Neural progenitor cell (in vitro differentiated cells): ENCODE data around the gene EXOC3L2. TPM values are rescaled to one million over a fixed set of nuclear protein-coding genes. Genes with fewer than 3 reads are reported as not detected.

Source experiments
- DNase-seq: peaks from one replicate; pipeline ENCODE4 v3.0.0-alpha.2; 2016; ENCODE audit warnings: low spot score
- H2AFZ ChIP-seq: fragments of 200-600 bp; sonication (generic); replicated peaks from 2 replicates; pipeline ENCODE4 v1.6.1; 2016; ENCODE audit warnings: antibody characterized with exemption
- H3F3A ChIP-seq: fragments of 200-600 bp; sonication (generic); 2 replicates; pipeline ENCODE4 v1.6.1; 2016; ENCODE audit warnings: antibody characterized with exemption, low read depth
- H3K27ac ChIP-seq: fragments of 200-600 bp; sonication (generic); 2 replicates; pipeline ENCODE4 v1.5.1; 2016; ENCODE audit warnings: mild to moderate bottlenecking
- H3K27me3 ChIP-seq: fragments of 200-600 bp; sonication (generic); 2 replicates; pipeline ENCODE4 v1.6.1; 2016; ENCODE audit warnings: mild to moderate bottlenecking, moderate library complexity
- H3K36me3 ChIP-seq: fragments of 200-600 bp; sonication (generic); 2 replicates; pipeline ENCODE4 v1.5.1; 2016
- H3K4me1 ChIP-seq: fragments of 200-600 bp; sonication (generic); 2 replicates; pipeline ENCODE4 v1.6.1; 2016; ENCODE audit warnings: mixed run types
- H3K4me2 ChIP-seq: fragments of 200-600 bp; sonication (generic); 2 replicates; pipeline ENCODE4 v1.6.1; 2016
- H3K4me3 ChIP-seq: fragments of 200-600 bp; sonication (generic); 2 replicates; pipeline ENCODE4 v1.5.1; 2016
- H3K79me2 ChIP-seq: fragments of 200-600 bp; sonication (generic); 2 replicates; pipeline ENCODE4 v1.6.1; 2016; ENCODE audit warnings: low read depth
- H3K9ac ChIP-seq: fragments of 200-600 bp; sonication (generic); 2 replicates; pipeline ENCODE4 v1.6.1; 2016
- H3K9me3 ChIP-seq: fragments of 200-600 bp; sonication (generic); 2 replicates; pipeline ENCODE4 v1.5.1; 2016; ENCODE audit warnings: low read depth
- H4K20me1 ChIP-seq: fragments of 200-600 bp; sonication (generic); 2 replicates; pipeline ENCODE4 v1.6.1; 2016; ENCODE audit warnings: low read depth
- H3K27ac Mint-ChIP-seq: 3 replicates; pipeline ENCODE4 v1.8.0; 2021; ENCODE audit warnings: mixed read lengths
- H3K27me3 Mint-ChIP-seq: 2 replicates; pipeline ENCODE4 v1.8.0; 2022; ENCODE audit warnings: low read depth, mild to moderate bottlenecking, inconsistent platforms, moderate library complexity, mixed read lengths; ENCODE audit not compliant: insufficient read depth
- H3K36me3 Mint-ChIP-seq: 3 replicates; pipeline ENCODE4 v1.8.0; 2021; ENCODE audit warnings: mixed read lengths
- H3K4me1 Mint-ChIP-seq: 3 replicates; pipeline ENCODE4 v1.8.0; 2021; ENCODE audit warnings: mixed read lengths
- H3K4me3 Mint-ChIP-seq: 3 replicates; pipeline ENCODE4 v1.8.0; 2021; ENCODE audit warnings: mild to moderate bottlenecking, moderate library complexity, mixed read lengths
- H3K9me3 Mint-ChIP-seq: 3 replicates; pipeline ENCODE4 v1.8.0; 2020; ENCODE audit warnings: mixed read lengths
- EZH2 ChIP-seq: fragments of 200-600 bp; sonication (generic); IDR thresholded peaks from 2 replicates; pipeline ENCODE4 v1.6.1; 2017; ENCODE audit warnings: antibody characterized with exemption, mild to moderate bottlenecking, moderate library complexity
- EZH2phosphoT487 ChIP-seq: fragments of 200-600 bp; sonication (generic); IDR thresholded peaks from 2 replicates; pipeline ENCODE4 v1.6.1; 2017; ENCODE audit warnings: antibody characterized with exemption
- total RNA-seq: library from RNA; depleted of rRNA; stranded (reverse); fragments of >200 nt; gene quantifications from 2 replicates; pipeline ENCODE4 v1.2.3, GENCODE V29; 2015; ENCODE audit warnings: low replicate concordance
- TF ChIP-seq, protein P1 (sequence below): fragments of 200-600 bp; sonication (generic); IDR thresholded peaks from 2 replicates; pipeline ENCODE4 v1.5.1; 2017; ENCODE audit warnings: antibody characterized with exemption, mild to moderate bottlenecking

EXOC3L2 gene
- total RNA-seq, 1 donor from 2014 or later: not detected

DNA sequence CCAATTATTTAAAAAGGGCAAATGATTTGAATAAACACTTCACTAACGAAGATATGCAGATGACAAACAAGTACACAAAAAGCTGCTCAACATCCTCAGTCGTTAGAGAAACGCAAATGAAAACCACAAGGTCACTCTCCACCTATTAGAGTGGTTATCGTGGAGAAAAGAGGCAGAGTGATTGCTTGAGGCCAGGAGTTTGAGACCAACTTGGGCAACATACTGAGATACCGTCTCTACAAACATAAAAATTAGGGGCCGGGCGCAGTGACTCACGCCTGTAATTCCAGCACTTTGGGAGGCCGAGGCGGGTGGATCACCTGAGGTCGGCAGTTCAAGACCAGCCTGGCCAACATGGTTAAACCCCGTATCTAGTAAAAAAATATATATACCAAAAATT lies 39.4 kb downstream of the EXOC3L2 start:
- H3K27me3 ChIP-seq: no peaks in the 10 kb centered on the region
- H3K4me2 ChIP-seq: no peak overlapping the region
- no peak overlapping the region for H3K4me3 Mint-ChIP-seq
- no peak overlapping the region for H3K4me3 ChIP-seq
- no peaks in the 10 kb centered on the region for H3K9me3 ChIP-seq
- no peaks in the 10 kb centered on the region for H3K79me2 ChIP-seq
- no peaks in the 10 kb centered on the region for H3K4me1 ChIP-seq
- no peak overlapping the region for H2AFZ ChIP-seq
- DNase-seq: no peak
- no peaks in the 10 kb centered on the region for H3K36me3 Mint-ChIP-seq
- no peak overlapping the region for H3K9ac ChIP-seq
- peaks cover 6% of the 10 kb centered on the region for H3K27me3 Mint-ChIP-seq
- TF ChIP-seq EZH2: no peak
- TF ChIP-seq EZH2phosphoT487: no peak
- TF ChIP-seq, protein P1, sequence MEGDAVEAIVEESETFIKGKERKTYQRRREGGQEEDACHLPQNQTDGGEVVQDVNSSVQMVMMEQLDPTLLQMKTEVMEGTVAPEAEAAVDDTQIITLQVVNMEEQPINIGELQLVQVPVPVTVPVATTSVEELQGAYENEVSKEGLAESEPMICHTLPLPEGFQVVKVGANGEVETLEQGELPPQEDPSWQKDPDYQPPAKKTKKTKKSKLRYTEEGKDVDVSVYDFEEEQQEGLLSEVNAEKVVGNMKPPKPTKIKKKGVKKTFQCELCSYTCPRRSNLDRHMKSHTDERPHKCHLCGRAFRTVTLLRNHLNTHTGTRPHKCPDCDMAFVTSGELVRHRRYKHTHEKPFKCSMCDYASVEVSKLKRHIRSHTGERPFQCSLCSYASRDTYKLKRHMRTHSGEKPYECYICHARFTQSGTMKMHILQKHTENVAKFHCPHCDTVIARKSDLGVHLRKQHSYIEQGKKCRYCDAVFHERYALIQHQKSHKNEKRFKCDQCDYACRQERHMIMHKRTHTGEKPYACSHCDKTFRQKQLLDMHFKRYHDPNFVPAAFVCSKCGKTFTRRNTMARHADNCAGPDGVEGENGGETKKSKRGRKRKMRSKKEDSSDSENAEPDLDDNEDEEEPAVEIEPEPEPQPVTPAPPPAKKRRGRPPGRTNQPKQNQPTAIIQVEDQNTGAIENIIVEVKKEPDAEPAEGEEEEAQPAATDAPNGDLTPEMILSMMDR: no peak
- no peak overlapping the region for H3K27ac ChIP-seq
- no peaks in the 10 kb centered on the region for H4K20me1 ChIP-seq
- H3F3A ChIP-seq: no peaks in the 10 kb centered on the region
- H3K9me3 Mint-ChIP-seq: no peaks in the 10 kb centered on the region
- no peaks in the 10 kb centered on the region for H3K36me3 ChIP-seq
- H3K27ac Mint-ChIP-seq: no peak overlapping the region
- no peaks in the 10 kb centered on the region for H3K4me1 Mint-ChIP-seq

DNA sequence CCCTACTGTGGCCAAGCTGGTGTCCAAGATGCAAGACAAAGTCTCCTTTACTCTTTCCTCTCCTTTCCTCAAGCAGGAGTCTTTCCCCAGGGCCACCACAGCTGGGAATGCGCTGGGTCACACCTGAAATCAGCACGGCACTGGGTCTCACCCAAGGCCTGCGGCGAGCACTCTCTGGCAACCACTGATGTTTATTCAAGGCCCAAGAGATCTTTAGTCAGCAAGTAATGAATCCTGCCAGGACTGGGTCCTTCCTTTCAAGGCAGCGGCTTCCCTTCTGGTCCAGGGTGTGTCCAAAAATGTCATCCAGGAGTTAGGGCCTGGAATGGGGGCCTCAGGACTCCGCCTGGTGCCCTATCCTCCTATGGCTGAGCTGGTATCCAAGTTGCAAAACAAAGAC lies 42.6 kb downstream of the EXOC3L2 start:
- Histone ChIP-seq H3K36me3 (no peaks in the 10 kb centered on the region), H3K9ac (no peak overlapping the region), H3K79me2 (no peaks in the 10 kb centered on the region), H3K4me3 (no peak overlapping the region), H3K4me1 (no peaks in the 10 kb centered on the region), H3K27me3 (peaks cover 12% of the 10 kb centered on the region), H4K20me1 (no peaks in the 10 kb centered on the region), H3K4me2 (no peak overlapping the region), H3K9me3 (no peaks in the 10 kb centered on the region), H3K27ac (no peak overlapping the region), H2AFZ (no peak overlapping the region), H3F3A (no peaks in the 10 kb centered on the region)
- Mint-ChIP-seq H3K9me3 (no peaks in the 10 kb centered on the region), H3K27ac (no peak overlapping the region), H3K36me3 (no peaks in the 10 kb centered on the region), H3K4me3 (no peak overlapping the region), H3K27me3 (peaks cover 8% of the 10 kb centered on the region), H3K4me1 (no peaks in the 10 kb centered on the region)
- no peak for DNase-seq
- TF ChIP-seq, protein P1: no peak
- TF ChIP-seq EZH2 (no peak), EZH2phosphoT487 (no peak)

DNA sequence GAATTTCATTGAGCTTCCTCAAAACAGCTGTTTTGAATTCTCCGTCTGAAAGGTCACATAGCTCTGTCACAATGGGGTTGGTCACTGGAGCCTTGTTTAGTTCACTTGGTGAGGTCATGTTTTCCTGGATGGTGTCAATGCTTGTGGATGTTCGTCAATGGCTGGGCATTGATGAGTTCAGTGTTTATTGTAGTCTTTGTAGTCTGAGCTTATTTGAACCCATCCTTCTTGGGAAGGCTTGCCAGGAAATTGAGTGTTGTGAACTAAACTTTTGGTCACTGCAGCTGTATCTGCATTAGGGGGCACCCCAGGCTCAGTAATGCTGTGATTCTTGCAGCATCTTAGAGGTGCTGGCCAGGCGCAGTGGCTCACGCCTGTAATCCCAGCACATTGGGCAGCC lies 44.6 kb downstream of the EXOC3L2 start:
- no peaks in the 10 kb centered on the region for H3K79me2 ChIP-seq
- Mint-ChIP-seq H3K4me1 (no peaks in the 10 kb centered on the region), H3K4me3 (no peak overlapping the region), H3K36me3 (no peaks in the 10 kb centered on the region), H3K27ac (no peak overlapping the region), H3K9me3 (no peaks in the 10 kb centered on the region), H3K27me3 (peaks cover 9% of the 10 kb centered on the region)
- TF ChIP-seq, protein P1: peak; percentile 63
- no peak for TF ChIP-seq EZH2phosphoT487
- H3K9me3 ChIP-seq: no peaks in the 10 kb centered on the region
- H4K20me1 ChIP-seq: no peaks in the 10 kb centered on the region
- H3K4me2 ChIP-seq: no peak overlapping the region
- H3F3A ChIP-seq: no peaks in the 10 kb centered on the region
- no peaks in the 10 kb centered on the region for H3K36me3 ChIP-seq
- no peak overlapping the region for H2AFZ ChIP-seq
- no peak overlapping the region for H3K27ac ChIP-seq
- H3K4me3 ChIP-seq: no peak overlapping the region
- H3K27me3 ChIP-seq: peaks cover 12% of the 10 kb centered on the region
- H3K9ac ChIP-seq: no peak overlapping the region
- no peaks in the 10 kb centered on the region for H3K4me1 ChIP-seq
- peak; percentile 76 for DNase-seq
